OCI-LY3 (cell line): ENCODE data around the gene AIPL1.

Source experiments
- EZH2phosphoT487 ChIP-seq: fragments of 200-600 bp; shearing (Covaris generic); IDR thresholded peaks from 2 replicates; pipeline ENCODE4 v1.6.1; 2018; ENCODE audit warnings: antibody characterized with exemption, mixed run types, low read depth
- TF ChIP-seq, protein P1 (sequence below): fragments of 200-600, 300-600 bp; sonication (generic); IDR thresholded peaks from 2 replicates; pipeline ENCODE4 v1.5.1; 2014; ENCODE audit warnings: antibody characterized with exemption, low read length, low read depth

DNA sequence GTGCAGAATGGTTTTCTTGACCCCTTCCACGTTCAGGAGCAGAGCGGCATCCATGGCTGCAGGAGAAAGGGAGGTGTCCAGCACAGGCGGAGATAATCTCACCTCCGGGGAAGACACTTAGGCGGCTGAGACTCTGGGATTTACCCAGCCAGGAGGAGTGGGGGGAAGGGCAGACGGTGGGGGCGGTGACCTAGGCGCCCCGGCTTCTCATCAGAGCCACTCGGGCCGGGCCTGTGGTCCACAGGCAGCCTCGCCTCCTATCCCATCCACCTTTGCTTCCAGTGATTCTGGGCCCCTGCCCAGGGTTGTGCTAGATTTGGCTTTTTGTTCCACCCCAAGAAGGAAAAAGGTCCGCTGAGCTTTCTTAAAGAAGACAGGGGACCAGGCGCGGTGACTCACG lies at the start of gene AIPL1:
- no peak for TF ChIP-seq EZH2phosphoT487
- TF ChIP-seq, protein P1, sequence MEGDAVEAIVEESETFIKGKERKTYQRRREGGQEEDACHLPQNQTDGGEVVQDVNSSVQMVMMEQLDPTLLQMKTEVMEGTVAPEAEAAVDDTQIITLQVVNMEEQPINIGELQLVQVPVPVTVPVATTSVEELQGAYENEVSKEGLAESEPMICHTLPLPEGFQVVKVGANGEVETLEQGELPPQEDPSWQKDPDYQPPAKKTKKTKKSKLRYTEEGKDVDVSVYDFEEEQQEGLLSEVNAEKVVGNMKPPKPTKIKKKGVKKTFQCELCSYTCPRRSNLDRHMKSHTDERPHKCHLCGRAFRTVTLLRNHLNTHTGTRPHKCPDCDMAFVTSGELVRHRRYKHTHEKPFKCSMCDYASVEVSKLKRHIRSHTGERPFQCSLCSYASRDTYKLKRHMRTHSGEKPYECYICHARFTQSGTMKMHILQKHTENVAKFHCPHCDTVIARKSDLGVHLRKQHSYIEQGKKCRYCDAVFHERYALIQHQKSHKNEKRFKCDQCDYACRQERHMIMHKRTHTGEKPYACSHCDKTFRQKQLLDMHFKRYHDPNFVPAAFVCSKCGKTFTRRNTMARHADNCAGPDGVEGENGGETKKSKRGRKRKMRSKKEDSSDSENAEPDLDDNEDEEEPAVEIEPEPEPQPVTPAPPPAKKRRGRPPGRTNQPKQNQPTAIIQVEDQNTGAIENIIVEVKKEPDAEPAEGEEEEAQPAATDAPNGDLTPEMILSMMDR: no peak
